HepG2 (cell line): ENCODE results near the gene DPY19L3.

Source experiments
- ARID2 ChIP-seq: sonication (generic); formaldehyde crosslinking; IDR thresholded peaks from 2 replicates; pipeline ENCODE4 v1.8.1; 2022; ENCODE audit warnings: mild to moderate bottlenecking, missing genetic modification reagents, borderline replicate concordance
- EZH2 ChIP-seq: conservative IDR thresholded peaks from 2 replicates; pipeline ENCODE4 v1.6.1; 2012; ENCODE audit warnings: mild to moderate bottlenecking, low read depth, low read length, moderate library complexity
- MXI1 ChIP-seq: IDR thresholded peaks from 3 replicates; pipeline ENCODE4 v1.6.1; 2012; ENCODE audit warnings: low read depth, low read length, inconsistent platforms, borderline replicate concordance
- NFRKB ChIP-seq: fragments of 450-650 bp; IDR thresholded peaks from 2 replicates; pipeline ENCODE4 v1.6.1; 2017
- SIN3A ChIP-seq: IDR thresholded peaks from 2 replicates; pipeline ENCODE4 v1.6.1; 2011; ENCODE audit warnings: low read depth, mild to moderate bottlenecking, control low read depth, low read length, borderline replicate concordance
- SMC3 ChIP-seq: IDR thresholded peaks from 2 replicates; pipeline ENCODE4 v1.6.1; 2011; ENCODE audit warnings: low read length, improper control_type of control experiment
- SNAI1 ChIP-seq: sonication (generic); formaldehyde crosslinking; IDR thresholded peaks from 2 replicates; pipeline ENCODE4 v1.5.0; 2020; ENCODE audit warnings: mild to moderate bottlenecking, missing genetic modification reagents, borderline replicate concordance
- TBL1XR1 ChIP-seq: fragments of 150-350 bp; IDR thresholded peaks from 2 replicates; pipeline ENCODE4 v1.6.1; 2014; ENCODE audit warnings: borderline replicate concordance, low read length; ENCODE audit not compliant: partially characterized antibody
- TBP ChIP-seq: sonication (generic); formaldehyde crosslinking; IDR thresholded peaks from 2 replicates; pipeline ENCODE4 v1.5.0; 2020; ENCODE audit warnings: missing genetic modification reagents
- ZNF274 ChIP-seq: sonication (generic); formaldehyde crosslinking; IDR thresholded peaks from 2 replicates; pipeline ENCODE4 v1.5.1; 2020; ENCODE audit warnings: mild to moderate bottlenecking, missing genetic modification reagents
- ZNF773 ChIP-seq: sonication (generic); formaldehyde crosslinking; IDR thresholded peaks from 2 replicates; pipeline ENCODE4 v1.4.0; 2020; ENCODE audit warnings: missing genetic modification reagents, borderline replicate concordance
- TF ChIP-seq, protein P1 (sequence below): IDR thresholded peaks from 2 replicates; pipeline ENCODE4 v1.6.1; 2016; ENCODE audit warnings: missing genetic modification reagents, missing compliant biosample characterization
- TF ChIP-seq, protein P2 (sequence below): sonication (generic); formaldehyde crosslinking; IDR thresholded peaks from 2 replicates; pipeline ENCODE4 v1.8.0; 2022; ENCODE audit warnings: mild to moderate bottlenecking, missing genetic modification reagents
- TF ChIP-seq, protein P3 (sequence below): sonication (generic); formaldehyde crosslinking; IDR thresholded peaks from 2 replicates; pipeline ENCODE4 v1.5.0; 2020; ENCODE audit warnings: mild to moderate bottlenecking, missing genetic modification reagents, moderate library complexity

- TF ChIP-seq ARID2 (CRISPR knock-in tag) (no peak), SMC3 (no peak), EZH2 (no peak), TBL1XR1 (no peak), ZNF773 (CRISPR knock-in tag) (no peak), TBP (CRISPR knock-in tag) (no peak), SIN3A (no peak), MXI1 (no peak), ZNF274 (CRISPR knock-in tag) (no peak), NFRKB (no peak), SNAI1 (CRISPR knock-in tag) (no peak)
- TF ChIP-seq, protein P1, sequence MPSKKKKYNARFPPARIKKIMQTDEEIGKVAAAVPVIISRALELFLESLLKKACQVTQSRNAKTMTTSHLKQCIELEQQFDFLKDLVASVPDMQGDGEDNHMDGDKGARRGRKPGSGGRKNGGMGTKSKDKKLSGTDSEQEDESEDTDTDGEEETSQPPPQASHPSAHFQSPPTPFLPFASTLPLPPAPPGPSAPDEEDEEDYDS (CRISPR knock-in tag) = no peak
- TF ChIP-seq, protein P2, sequence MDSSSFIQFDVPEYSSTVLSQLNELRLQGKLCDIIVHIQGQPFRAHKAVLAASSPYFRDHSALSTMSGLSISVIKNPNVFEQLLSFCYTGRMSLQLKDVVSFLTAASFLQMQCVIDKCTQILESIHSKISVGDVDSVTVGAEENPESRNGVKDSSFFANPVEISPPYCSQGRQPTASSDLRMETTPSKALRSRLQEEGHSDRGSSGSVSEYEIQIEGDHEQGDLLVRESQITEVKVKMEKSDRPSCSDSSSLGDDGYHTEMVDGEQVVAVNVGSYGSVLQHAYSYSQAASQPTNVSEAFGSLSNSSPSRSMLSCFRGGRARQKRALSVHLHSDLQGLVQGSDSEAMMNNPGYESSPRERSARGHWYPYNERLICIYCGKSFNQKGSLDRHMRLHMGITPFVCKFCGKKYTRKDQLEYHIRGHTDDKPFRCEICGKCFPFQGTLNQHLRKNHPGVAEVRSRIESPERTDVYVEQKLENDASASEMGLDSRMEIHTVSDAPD (CRISPR knock-in tag) = no peak
- TF ChIP-seq, protein P3, sequence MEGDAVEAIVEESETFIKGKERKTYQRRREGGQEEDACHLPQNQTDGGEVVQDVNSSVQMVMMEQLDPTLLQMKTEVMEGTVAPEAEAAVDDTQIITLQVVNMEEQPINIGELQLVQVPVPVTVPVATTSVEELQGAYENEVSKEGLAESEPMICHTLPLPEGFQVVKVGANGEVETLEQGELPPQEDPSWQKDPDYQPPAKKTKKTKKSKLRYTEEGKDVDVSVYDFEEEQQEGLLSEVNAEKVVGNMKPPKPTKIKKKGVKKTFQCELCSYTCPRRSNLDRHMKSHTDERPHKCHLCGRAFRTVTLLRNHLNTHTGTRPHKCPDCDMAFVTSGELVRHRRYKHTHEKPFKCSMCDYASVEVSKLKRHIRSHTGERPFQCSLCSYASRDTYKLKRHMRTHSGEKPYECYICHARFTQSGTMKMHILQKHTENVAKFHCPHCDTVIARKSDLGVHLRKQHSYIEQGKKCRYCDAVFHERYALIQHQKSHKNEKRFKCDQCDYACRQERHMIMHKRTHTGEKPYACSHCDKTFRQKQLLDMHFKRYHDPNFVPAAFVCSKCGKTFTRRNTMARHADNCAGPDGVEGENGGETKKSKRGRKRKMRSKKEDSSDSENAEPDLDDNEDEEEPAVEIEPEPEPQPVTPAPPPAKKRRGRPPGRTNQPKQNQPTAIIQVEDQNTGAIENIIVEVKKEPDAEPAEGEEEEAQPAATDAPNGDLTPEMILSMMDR (CRISPR knock-in tag) = no peak
Observed at GRCh38 chr19:32416749-32417456, 11.3 kb downstream of the DPY19L3 start.
